HepG2 (cell line): ENCODE measurements around the gene SOX8. TPM values are rescaled to one million over a fixed set of nuclear protein-coding genes. Genes with fewer than 3 reads are reported as not detected.
A peak's percentile ranks its signal among the peaks of the same experiment; 100 is the strongest.

Experiments used
- ATAC-seq: fragments of 200-7000 bp; cut with Tn5 transposase; 3 replicates; pipeline ENCODE4 v1.9.1; 2020; ENCODE audit warnings: mild to moderate bottlenecking, moderate library complexity
- BruUV-seq: library from RNA; stranded (reverse); fragments of 400-500 nt; replicated peaks from 2 replicates; lab custom pipeline; 2021; lab: Mats Ljungman, UMichigan
- CTCF ChIA-PET: fragments of 300-600 bp; formaldehyde crosslinking; extraction: SDS; loops from one replicate; lab custom pipeline; 2021; ENCODE audit warnings: low total read pairs, inconsistent platforms, low intra/inter-chr PET ratio; lab: Yijun Ruan, JAX
- POLR2A ChIA-PET: fragments of 350-600 bp; sonication (Branson Sonifier 250); formaldehyde crosslinking; loops from one replicate; lab custom pipeline; 2020; ENCODE audit warnings: antibody characterized with exemption, inconsistent platforms; lab: Yijun Ruan, JAX
- DNase-seq: peaks from one replicate; pipeline ENCODE4 v3.0.0-alpha.2; 2015; ENCODE audit warnings: low spot score
- FAIRE-seq: peaks from 3 replicates; lab custom pipeline; 2011; peaks lifted over from hg19 to GRCh38; lab: Jason Lieb, UNC
- H2AFZ ChIP-seq: one replicate; pipeline ENCODE4 v1.6.1; 2011; ENCODE audit warnings: low read length, inconsistent platforms
- H3K27ac ChIP-seq: fragments of 300-600 bp; 3 replicates; pipeline ENCODE4 v1.8.0; 2011; ENCODE audit warnings: mixed run types, mild to moderate bottlenecking, mixed read lengths, low read length, inconsistent platforms; ENCODE audit not compliant: insufficient read depth; ENCODE audit errors: extremely low read length
- H3K27me3 ChIP-seq, 2 experiments: fragments of 200-600 bp in 1 of 2; 2 replicates in 1 of 2; 3 replicates in 1 of 2; pipeline versions ENCODE4 v1.6.0 to v1.8.0; 2011; ENCODE audit warnings: low read length in 2 of 2, mild to moderate bottlenecking in 2 of 2, moderate library complexity in 2 of 2, inconsistent platforms in 1 of 2; ENCODE audit not compliant: insufficient read depth in 2 of 2, control insufficient read depth in 1 of 2
- H3K36me3 ChIP-seq, 2 experiments: fragments of 200-600 bp in 1 of 2; replicated peaks in 1 of 2; 2 replicates in 1 of 2; 3 replicates in 1 of 2; pipeline versions ENCODE4 v1.5.1 to v1.8.0; 2011; ENCODE audit warnings: low read length in 2 of 2, inconsistent platforms in 1 of 2; ENCODE audit not compliant: insufficient read depth in 2 of 2, control insufficient read depth in 1 of 2
- H3K4me1 ChIP-seq: 2 replicates; pipeline ENCODE4 v1.5.1; 2012; ENCODE audit warnings: low read length, inconsistent platforms; ENCODE audit not compliant: insufficient read depth
- H3K4me2 ChIP-seq: 2 replicates; pipeline ENCODE4 v1.6.0; 2011; ENCODE audit warnings: low read depth, low read length, inconsistent platforms
- H3K4me3 ChIP-seq, 3 experiments: fragments of 200-600 bp in 1 of 3; sonication (generic), shearing (Covaris generic) in 1 of 3; replicated peaks in 1 of 3; 2 replicates each; pipeline ENCODE4 v1.5.1; 2011 to 2016; ENCODE audit warnings: low read length in 3 of 3, inconsistent platforms in 2 of 3, low read depth in 2 of 3, mild to moderate bottlenecking in 2 of 3, control low read depth in 1 of 3, mixed read lengths in 1 of 3; ENCODE audit not compliant: insufficient read depth in 1 of 3
- H3K79me2 ChIP-seq: one replicate; pipeline ENCODE4 v1.6.1; 2011; ENCODE audit warnings: low read length, inconsistent platforms; ENCODE audit not compliant: insufficient read depth
- H3K9ac ChIP-seq: 2 replicates; pipeline ENCODE4 v1.6.0; 2011; ENCODE audit warnings: mild to moderate bottlenecking, low read depth, low read length, inconsistent platforms; ENCODE audit not compliant: insufficient read depth
- H3K9me3 ChIP-seq: 2 replicates; pipeline ENCODE4 v1.5.1; 2012; ENCODE audit warnings: mild to moderate bottlenecking, low read length
- H4K20me1 ChIP-seq: 2 replicates; pipeline ENCODE4 v1.6.0; 2011; ENCODE audit warnings: inconsistent platforms, mild to moderate bottlenecking, low read length, moderate library complexity; ENCODE audit not compliant: insufficient read depth
- CSRNP1 ChIP-seq: sonication (generic); formaldehyde crosslinking; IDR thresholded peaks from 2 replicates; pipeline ENCODE4 v1.8.1; 2023; ENCODE audit warnings: mild to moderate bottlenecking, missing genetic modification reagents
- IKZF4 ChIP-seq: sonication (generic); formaldehyde crosslinking; IDR thresholded peaks from 2 replicates; pipeline ENCODE4 v1.5.1; 2020; ENCODE audit warnings: borderline replicate concordance, mild to moderate bottlenecking, low read depth, missing genetic modification reagents; ENCODE audit errors: not compliant biosample characterization
- TRAFD1 ChIP-seq: sonication (generic); formaldehyde crosslinking; IDR thresholded peaks from 2 replicates; pipeline ENCODE4 v1.5.1; 2020; ENCODE audit warnings: missing genetic modification reagents, mild to moderate bottlenecking, borderline replicate concordance
- ZFP1 ChIP-seq: IDR thresholded peaks from 2 replicates; pipeline ENCODE4 v1.6.1; 2016
- ZNF224 ChIP-seq: sonication (generic); formaldehyde crosslinking; IDR thresholded peaks from 2 replicates; pipeline ENCODE4 v1.5.0; 2020; ENCODE audit warnings: mild to moderate bottlenecking, missing genetic modification reagents
- ZNF235 ChIP-seq: sonication (generic); formaldehyde crosslinking; IDR thresholded peaks from 2 replicates; pipeline ENCODE4 v1.8.1; 2023; ENCODE audit warnings: mild to moderate bottlenecking, missing genetic modification reagents, borderline replicate concordance
- ZNF558 ChIP-seq: sonication (generic); formaldehyde crosslinking; IDR thresholded peaks from 2 replicates; pipeline ENCODE4 v1.9.0; 2022; ENCODE audit warnings: mild to moderate bottlenecking, missing genetic modification reagents, borderline replicate concordance
- ZSCAN5A ChIP-seq: sonication (generic); formaldehyde crosslinking; IDR thresholded peaks from 2 replicates; pipeline ENCODE4 v1.8.0; 2022; ENCODE audit warnings: mild to moderate bottlenecking, missing genetic modification reagents, borderline replicate concordance
- WGBS: methylation state at CpG from one replicate; pipeline ENCODE4 v1.1.6; 2017; ENCODE audit warnings: low lambda C conversion rate; 5-methylcytosine and 5-hydroxymethylcytosine counted together
- in situ Hi-C: cut with HindIII; loops from 2 replicates; pipeline ENCODE4 v1.10.0; 2017; ENCODE audit warnings: low pct_unique_long_range_greater_than_20kb; ENCODE audit not compliant: extremely low pct_ligation_motif_present
- intact Hi-C: fragments of 100-400 bp; cut with micrococcal nuclease; formaldehyde crosslinking; loops from one replicate; pipeline ENCODE4 v1.10.0; 2022; ENCODE audit not compliant: unreplicated experiment
- polyA plus RNA-seq, 8 experiments: library from polyadenylated mRNA; depleted of rRNA in 3 of 8; stranded (reverse) in 7 of 8; unstranded in 1 of 8; fragments of >200 nt; fragmentation: Illumina TruSeq in 4 of 8; extraction: Trizol in 4 of 8; gene quantifications; 2 replicates each; pipeline versions ENCODE4 v1.2.1 to v1.2.3, GENCODE V29; 2011 to 2016; ENCODE audit warnings: low read depth in 4 of 8, missing spikeins in 1 of 8, mixed read lengths in 1 of 8; ENCODE audit not compliant: insufficient read depth in 1 of 8
- total RNA-seq, 5 experiments: library from RNA; depleted of rRNA; stranded (reverse); fragments of >200 nt; fragmentation: Illumina TruSeq; extraction: Trizol; gene quantifications; 2 replicates each; pipeline ENCODE4 v1.2.3, GENCODE V29; 2016; ENCODE audit warnings: low read depth in 1 of 5

SOX8 gene
- total and polyA plus RNA-seq, 2 of the 13 experiments (the other 11 are each of a cell fraction or from before 2014, with no cell fraction given): 0.20 to 0.28 TPM

GRCh38 chr16:1026784-1027500 is 45.4 kb downstream of the SOX8 start:
- no peaks in the 10 kb centered on the region for H3K79me2 ChIP-seq
- BruUV-seq: no TSS peak
- peak; percentile 7; the same call in 1 of the 3 replicates for ATAC-seq

More at GRCh38 chr16:1026784-1027500, 45.4 kb downstream of the SOX8 start:
- Histone ChIP-seq H3K36me3 (no peaks in the 10 kb centered on the region), H3K9me3 (no peaks in the 10 kb centered on the region), H3K27me3 (peaks cover 25 to 93% of the 10 kb centered on the region in 2 experiments), H3K4me1 (peaks cover 10% of the 10 kb centered on the region), H3K9ac (no peak overlapping the region), H3K4me3 (no peak overlapping the region), H4K20me1 (no peaks in the 10 kb centered on the region), H3K4me2 (no peak overlapping the region), H3K27ac (no peak overlapping the region), H2AFZ (no peak overlapping the region)
- intact Hi-C loops (no loop called here), in situ Hi-C loops (no loop called here)
- DNase-seq (no peak), FAIRE-seq (no peak)
- POLR2A ChIA-PET: no interaction called here
- 31% methylated on average over 12 of the region's 27 CpGs for WGBS
- TF ChIP-seq ZNF224 (no peak), ZSCAN5A (CRISPR knock-in tag) (no peak), ZFP1 (CRISPR knock-in tag) (no peak), IKZF4 (CRISPR knock-in tag) (no peak), TRAFD1 (CRISPR knock-in tag) (no peak), ZNF558 (CRISPR knock-in tag) (no peak), ZNF235 (no peak), CSRNP1 (CRISPR knock-in tag) (no peak)
- CTCF ChIA-PET: no interaction called here
